Activated naive CD8-positive, alpha-beta T cell treated with anti-CD3 and anti-CD28 coated beads, Interleukin-2, amount 50 U/mL, for 24 hours (primary cell): Measurements from ENCODE around the gene PDZD11.
"Not testable (repeated sequence)": the region's sequence is repeated elsewhere in the genome, so short reads cannot be mapped to it uniquely, and the experiment has no call there.

ENCODE experiments used
- ATAC-seq: fragments of 150-1000 bp; cut with Tn5 transposase; one replicate; pipeline ENCODE4 v1.10.0; 2021
- DNase-seq: peaks from one replicate; pipeline ENCODE4 v3.0.0; 2021
- H3K27ac Mint-ChIP-seq: one replicate; pipeline ENCODE4 v1.8.0; 2021; ENCODE audit warnings: mild to moderate bottlenecking, mixed read lengths
- H3K27me3 Mint-ChIP-seq: one replicate; pipeline ENCODE4 v1.8.0; 2021; ENCODE audit warnings: mixed read lengths
- H3K36me3 Mint-ChIP-seq: one replicate; pipeline ENCODE4 v1.8.0; 2021; ENCODE audit warnings: low read depth, mixed read lengths
- H3K4me1 Mint-ChIP-seq: one replicate; pipeline ENCODE4 v1.8.0; 2021; ENCODE audit warnings: mixed read lengths
- H3K4me3 Mint-ChIP-seq: one replicate; pipeline ENCODE4 v1.8.0; 2021; ENCODE audit warnings: mild to moderate bottlenecking, moderate library complexity, mixed read lengths
- H3K9me3 Mint-ChIP-seq: one replicate; pipeline ENCODE4 v1.8.0; 2021; ENCODE audit warnings: mixed read lengths

Gene PDZD11

GRCh38 chrX:70279081-70279480 is 10.6 kb downstream of the PDZD11 start:
- H3K27me3 Mint-ChIP-seq, result no peaks in the 10 kb centered on the region
- no peak overlapping the region for H3K4me3 Mint-ChIP-seq
- DNase-seq, result no peak
- no peaks in the 10 kb centered on the region for H3K36me3 Mint-ChIP-seq
- no peaks in the 10 kb centered on the region for H3K9me3 Mint-ChIP-seq
- ATAC-seq, result no peak
- no peak overlapping the region for H3K27ac Mint-ChIP-seq
- H3K4me1 Mint-ChIP-seq, result no peaks in the 10 kb centered on the region

GRCh38 chrX:70274029-70274428 is 15.7 kb downstream of the PDZD11 start:
- not testable (repeated sequence) for DNase-seq, H3K36me3 Mint-ChIP-seq, H3K4me1 Mint-ChIP-seq, H3K27ac Mint-ChIP-seq, H3K4me3 Mint-ChIP-seq, ATAC-seq, H3K27me3 Mint-ChIP-seq, H3K9me3 Mint-ChIP-seq

GRCh38 chrX:70268034-70268433 is 21.7 kb downstream of the PDZD11 start, which contains the start of gene ARR3:
Gene ARR3 (plus strand): TSS chrX:70268334. CDS start chrX:70269386, 1,052 bp downstream.
- no peaks in the 10 kb centered on the region for H3K9me3 Mint-ChIP-seq
- H3K4me1 Mint-ChIP-seq, result peaks cover 2% of the 10 kb centered on the region
- H3K4me3 Mint-ChIP-seq, result no peak within 1 kb of the TSS
- H3K36me3 Mint-ChIP-seq, result no peaks in the 10 kb centered on the region
- no peak within 1 kb of the TSS for H3K27ac Mint-ChIP-seq
- ATAC-seq, result no peak
- DNase-seq, result no peak
- H3K27me3 Mint-ChIP-seq, result no peaks in the 10 kb centered on the region

DNA sequence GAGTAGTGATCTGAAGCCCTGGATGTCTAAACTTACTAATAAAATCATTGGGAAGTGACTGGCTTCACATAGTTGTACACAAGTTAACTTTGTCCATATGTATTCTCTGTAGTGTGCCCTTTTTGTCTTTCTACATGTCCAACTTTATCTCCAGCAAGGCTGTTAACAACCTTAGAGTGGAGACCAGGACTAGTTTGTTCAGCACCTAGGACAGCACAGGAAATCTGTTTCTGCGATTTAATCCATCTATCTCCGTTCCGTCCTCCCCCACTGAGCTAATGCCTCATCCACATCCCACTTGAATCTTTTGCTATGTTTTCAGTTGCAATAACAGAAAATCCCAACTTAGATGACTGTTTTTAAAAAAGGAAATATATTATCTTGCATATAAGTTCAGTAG is 24.9 kb downstream of the PDZD11 start:
- Mint-ChIP-seq H3K9me3 (no peaks in the 10 kb centered on the region), H3K4me3 (no peak overlapping the region), H3K36me3 (no peaks in the 10 kb centered on the region), H3K27me3 (no peaks in the 10 kb centered on the region), H3K4me1 (peaks cover 2% of the 10 kb centered on the region), H3K27ac (no peak overlapping the region)
- ATAC-seq (no peak), DNase-seq (no peak)

GRCh38 chrX:70262952-70263567 is 26.7 kb downstream of the PDZD11 start:
- H3K4me3 Mint-ChIP-seq, result no peak overlapping the region
- ATAC-seq (peak; percentile 76), DNase-seq (peak; percentile 38)
- no peaks in the 10 kb centered on the region for H3K9me3 Mint-ChIP-seq
- no peaks in the 10 kb centered on the region for H3K36me3 Mint-ChIP-seq
- peaks cover 2% of the 10 kb centered on the region for H3K4me1 Mint-ChIP-seq
- H3K27me3 Mint-ChIP-seq, result no peaks in the 10 kb centered on the region
- no peak overlapping the region for H3K27ac Mint-ChIP-seq

- Mint-ChIP-seq H3K9me3 (no peaks in the 10 kb centered on the region), H3K4me3 (no peak within 1 kb of the TSS), H3K27me3 (no peaks in the 10 kb centered on the region), H3K27ac (no peak within 1 kb of the TSS), H3K36me3 (peaks cover under 1% of the 10 kb centered on the region), H3K4me1 (peaks cover 4% of the 10 kb centered on the region)
- DNase-seq (no peak), ATAC-seq (no peak)
Observed at GRCh38 chrX:70260104-70260503, 29.6 kb downstream of the PDZD11 start, which contains the start of gene P2RY4. Gene P2RY4 (minus strand): TSS chrX:70260204. CDS start chrX:70259624, 580 bp downstream.

GRCh38 chrX:70257423-70258288 is 32.1 kb downstream of the PDZD11 start:
- H3K36me3 Mint-ChIP-seq, result peaks cover 4% of the 10 kb centered on the region
- peaks cover 27% of the 10 kb centered on the region for H3K4me1 Mint-ChIP-seq
- H3K4me3 Mint-ChIP-seq, result no peak overlapping the region
- no peak overlapping the region for H3K27ac Mint-ChIP-seq
- peaks cover 7% of the 10 kb centered on the region for H3K9me3 Mint-ChIP-seq
- DNase-seq (no peak), ATAC-seq (no peak)
- H3K27me3 Mint-ChIP-seq, result no peaks in the 10 kb centered on the region

GRCh38 chrX:70255452-70255851 is 34.3 kb downstream of the PDZD11 start:
- peaks cover 4% of the 10 kb centered on the region for H3K36me3 Mint-ChIP-seq
- no peaks in the 10 kb centered on the region for H3K27me3 Mint-ChIP-seq
- no peak overlapping the region for H3K27ac Mint-ChIP-seq
- DNase-seq (no peak), ATAC-seq (no peak)
- H3K9me3 Mint-ChIP-seq, result peaks cover 7% of the 10 kb centered on the region
- H3K4me1 Mint-ChIP-seq, result peaks cover 27% of the 10 kb centered on the region
- H3K4me3 Mint-ChIP-seq, result no peak overlapping the region

- peaks cover 7% of the 10 kb centered on the region for H3K9me3 Mint-ChIP-seq
- ATAC-seq (peak; percentile 48), DNase-seq (no peak)
- no peak overlapping the region for H3K27ac Mint-ChIP-seq
- H3K27me3 Mint-ChIP-seq, result no peaks in the 10 kb centered on the region
- H3K4me3 Mint-ChIP-seq, result no peak overlapping the region
- peaks cover 4% of the 10 kb centered on the region for H3K36me3 Mint-ChIP-seq
- peaks cover 27% of the 10 kb centered on the region for H3K4me1 Mint-ChIP-seq
Observed at GRCh38 chrX:70254909-70255308, 34.8 kb downstream of the PDZD11 start.

DNA sequence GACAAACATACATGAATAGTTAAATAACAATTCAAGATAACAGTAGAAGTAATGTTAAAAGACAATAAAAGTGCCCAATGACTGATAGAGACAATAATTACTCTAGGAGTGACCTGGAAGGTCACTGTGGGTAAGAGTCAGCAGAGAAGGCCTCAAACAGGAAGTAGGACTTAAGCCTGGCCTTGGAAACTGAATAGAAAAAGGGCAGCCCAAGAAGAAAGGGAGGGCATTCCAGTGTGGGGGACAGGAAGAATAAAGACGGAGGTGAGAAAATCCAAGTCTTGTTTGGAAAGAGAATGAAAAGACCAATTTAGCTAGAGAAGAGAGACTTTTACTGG is 35.7 kb downstream of the PDZD11 start:
- DNase-seq (no peak), ATAC-seq (peak; percentile 26)
- H3K9me3 Mint-ChIP-seq, result peaks cover 7% of the 10 kb centered on the region
- H3K4me1 Mint-ChIP-seq, result peaks cover 27% of the 10 kb centered on the region
- H3K4me3 Mint-ChIP-seq, result no peak overlapping the region
- H3K27me3 Mint-ChIP-seq, result no peaks in the 10 kb centered on the region
- peak overlapping the region; percentile 88 for H3K27ac Mint-ChIP-seq
- H3K36me3 Mint-ChIP-seq, result peaks cover 4% of the 10 kb centered on the region

DNA sequence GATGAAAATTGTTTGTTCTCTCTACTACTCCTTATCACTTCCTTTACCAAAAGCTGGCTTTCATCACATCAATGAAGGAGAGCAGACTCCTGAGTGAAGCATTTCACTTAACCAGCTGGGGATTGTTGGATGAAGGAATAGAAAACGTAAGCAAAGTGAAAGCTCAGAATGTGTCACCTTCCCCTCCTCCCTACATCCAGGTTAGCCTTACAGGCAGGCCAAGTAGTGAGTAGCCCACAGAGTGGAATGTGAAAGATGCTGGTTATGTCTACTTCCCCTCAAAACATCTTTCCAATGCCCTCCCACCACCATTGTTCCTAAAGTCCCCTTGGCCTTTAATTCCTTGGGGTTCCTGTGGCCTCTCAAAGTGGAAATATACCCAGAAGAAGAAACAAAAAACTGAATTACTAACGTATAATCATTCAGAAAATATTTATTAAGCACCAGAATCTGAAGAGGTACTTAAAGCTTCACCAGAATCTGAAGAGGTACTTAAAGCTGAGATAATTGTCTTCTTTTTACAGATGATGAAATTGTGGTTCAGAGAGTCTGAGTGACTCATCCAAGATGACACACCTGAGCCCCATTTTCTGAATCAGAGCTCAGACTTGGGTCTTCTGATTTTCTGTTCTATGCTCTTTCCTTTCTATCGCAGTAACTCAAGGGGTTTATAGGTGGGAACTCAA is 36.2 kb downstream of the PDZD11 start:
- H3K27ac Mint-ChIP-seq, result peak overlapping the region; percentile 88
- H3K9me3 Mint-ChIP-seq, result peaks cover 7% of the 10 kb centered on the region
- H3K4me1 Mint-ChIP-seq, result peaks cover 27% of the 10 kb centered on the region
- H3K27me3 Mint-ChIP-seq, result no peaks in the 10 kb centered on the region
- peaks cover 4% of the 10 kb centered on the region for H3K36me3 Mint-ChIP-seq
- ATAC-seq, result peak; percentile 75
- no peak overlapping the region for H3K4me3 Mint-ChIP-seq
- DNase-seq, result no peak

DNA sequence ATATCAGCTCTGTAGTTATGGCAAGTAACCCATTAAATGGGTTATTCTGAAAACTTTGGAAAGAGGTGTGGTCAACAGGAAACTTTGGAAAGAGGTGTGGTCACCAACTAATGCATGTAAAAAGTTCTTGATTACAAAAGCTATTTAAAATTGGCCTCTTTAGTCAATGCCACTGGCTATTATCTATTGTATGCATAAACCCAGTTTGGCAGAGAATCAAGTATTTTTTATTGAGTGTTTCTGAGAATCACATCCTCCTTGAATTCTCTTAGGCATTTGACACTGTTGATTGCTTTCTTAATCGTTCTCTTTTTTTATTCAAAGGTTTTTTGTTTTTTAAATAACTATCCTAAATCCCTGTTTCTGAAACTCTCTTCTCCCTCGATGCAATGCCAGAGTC is 37.2 kb downstream of the PDZD11 start:
- peaks cover 27% of the 10 kb centered on the region for H3K4me1 Mint-ChIP-seq
- H3K27me3 Mint-ChIP-seq, result no peaks in the 10 kb centered on the region
- H3K36me3 Mint-ChIP-seq, result peaks cover 4% of the 10 kb centered on the region
- peaks cover 7% of the 10 kb centered on the region for H3K9me3 Mint-ChIP-seq
- ATAC-seq, result no peak
- no peak for DNase-seq
- no peak overlapping the region for H3K4me3 Mint-ChIP-seq
- peak overlapping the region; percentile 88 for H3K27ac Mint-ChIP-seq

DNA sequence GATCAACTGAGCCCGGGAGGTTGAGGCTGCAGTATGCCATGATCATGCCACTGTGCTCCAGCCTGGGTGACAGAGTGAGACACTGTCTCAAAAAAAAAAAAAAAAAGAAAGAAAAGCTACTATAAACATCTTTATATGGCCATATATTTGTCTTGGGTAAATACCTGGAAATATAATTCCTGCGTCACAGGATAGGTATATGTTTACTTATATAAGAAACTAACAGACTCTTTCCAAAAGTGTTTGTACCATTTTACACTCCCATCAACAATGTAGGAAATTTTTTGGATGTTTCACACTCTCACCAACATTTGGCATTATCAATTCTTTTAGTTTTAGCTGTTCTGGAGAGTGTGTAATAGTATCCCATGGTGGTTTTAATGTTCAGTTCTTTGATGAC is 42.5 kb downstream of the PDZD11 start:
- ATAC-seq (no peak), DNase-seq (no peak)
- no peaks in the 10 kb centered on the region for H3K9me3 Mint-ChIP-seq
- no peaks in the 10 kb centered on the region for H3K27me3 Mint-ChIP-seq
- peaks cover 9% of the 10 kb centered on the region for H3K4me1 Mint-ChIP-seq
- H3K27ac Mint-ChIP-seq, result no peak overlapping the region
- no peaks in the 10 kb centered on the region for H3K36me3 Mint-ChIP-seq
- H3K4me3 Mint-ChIP-seq, result no peak overlapping the region

GRCh38 chrX:70244881-70245280 is 44.8 kb downstream of the PDZD11 start:
- Mint-ChIP-seq H3K27me3 (no peaks in the 10 kb centered on the region), H3K9me3 (no peaks in the 10 kb centered on the region), H3K36me3 (no peaks in the 10 kb centered on the region), H3K27ac (no peak overlapping the region), H3K4me1 (peaks cover 15% of the 10 kb centered on the region), H3K4me3 (no peak overlapping the region)
- DNase-seq (no peak), ATAC-seq (no peak)

DNA sequence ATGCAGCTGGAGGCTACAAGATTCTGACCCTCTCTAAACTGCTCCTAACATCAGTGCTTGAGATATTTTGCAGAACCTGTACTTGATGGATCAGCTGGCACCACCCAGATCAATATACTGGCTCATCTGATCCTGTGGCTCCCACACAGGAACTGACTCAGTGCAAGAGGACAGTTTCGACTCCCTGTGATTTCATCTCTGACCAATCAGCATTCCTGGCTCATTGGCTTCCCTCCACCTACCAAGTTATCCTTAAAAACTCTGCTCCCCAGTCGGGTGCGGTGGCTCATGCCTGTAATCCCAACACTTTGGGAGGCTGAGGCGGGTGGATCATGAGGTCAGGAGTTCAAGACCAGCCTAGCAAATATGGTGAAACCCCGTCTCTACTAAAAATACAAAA is 46.1 kb downstream of the PDZD11 start:
- not testable (repeated sequence) for H3K27me3 Mint-ChIP-seq, H3K9me3 Mint-ChIP-seq, DNase-seq, H3K27ac Mint-ChIP-seq, ATAC-seq, H3K36me3 Mint-ChIP-seq, H3K4me3 Mint-ChIP-seq
- peaks cover 15% of the 10 kb centered on the region for H3K4me1 Mint-ChIP-seq
